Coronary artery (tissue), 2 donors: ENCODE data around the gene PACS1.
"Not testable (repeated sequence)": the region's sequence is repeated elsewhere in the genome, so short reads cannot be mapped to it uniquely, and the experiment has no call there.

Source experiments
- DNase-seq: peaks from one replicate; pipeline ENCODE4 v3.0.0-alpha.2; 2017; ENCODE audit warnings: low spot score
- H3K27ac ChIP-seq, 2 donors: fragments of 200-600 bp; sonication (generic); one replicate each; pipeline ENCODE4 v1.5.1; 2016 to 2019
- H3K4me3 ChIP-seq: fragments of 200-600 bp; sonication (generic); 2 replicates; pipeline ENCODE4 v1.5.1; 2016; ENCODE audit warnings: mild to moderate bottlenecking, moderate library complexity
- TF ChIP-seq, protein P1 (sequence below): fragments of 200-600 bp; sonication (generic); IDR thresholded peaks from one replicate; pipeline ENCODE4 v1.5.1; 2019; ENCODE audit warnings: antibody characterized with exemption

Gene PACS1

DNA sequence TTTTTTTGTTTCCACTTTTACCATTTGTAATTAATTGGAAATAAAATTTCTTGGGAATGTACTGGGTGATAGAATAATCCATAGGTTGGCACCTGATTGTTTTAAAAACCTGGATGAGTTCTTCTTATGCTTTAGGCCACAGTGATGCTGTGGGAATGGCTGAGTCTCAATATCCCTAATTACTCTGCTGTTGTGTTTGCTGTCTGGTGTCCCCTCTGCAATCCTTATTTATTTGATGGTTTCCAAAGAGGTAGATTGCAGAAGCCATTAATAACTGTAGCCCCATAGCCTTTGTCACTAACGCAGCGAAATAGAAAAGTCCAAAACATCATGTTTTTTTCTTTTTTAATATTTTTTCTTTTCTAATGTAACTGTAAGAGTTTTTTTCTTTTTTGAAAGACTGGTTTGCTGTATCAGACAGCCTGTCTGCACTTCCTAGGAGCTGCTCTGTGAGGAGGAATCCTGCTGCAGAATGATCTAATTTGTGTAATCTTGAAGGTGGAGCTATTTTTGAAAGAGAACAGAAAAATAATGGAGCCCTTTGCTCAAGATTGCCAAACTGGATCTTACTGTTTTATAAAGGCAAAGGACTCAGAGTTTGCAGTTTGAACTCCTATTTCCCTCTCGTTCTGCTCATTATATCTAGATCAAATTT is 14.9 kb downstream of the PACS1 start:
- no peak for DNase-seq
- TF ChIP-seq, protein P1, sequence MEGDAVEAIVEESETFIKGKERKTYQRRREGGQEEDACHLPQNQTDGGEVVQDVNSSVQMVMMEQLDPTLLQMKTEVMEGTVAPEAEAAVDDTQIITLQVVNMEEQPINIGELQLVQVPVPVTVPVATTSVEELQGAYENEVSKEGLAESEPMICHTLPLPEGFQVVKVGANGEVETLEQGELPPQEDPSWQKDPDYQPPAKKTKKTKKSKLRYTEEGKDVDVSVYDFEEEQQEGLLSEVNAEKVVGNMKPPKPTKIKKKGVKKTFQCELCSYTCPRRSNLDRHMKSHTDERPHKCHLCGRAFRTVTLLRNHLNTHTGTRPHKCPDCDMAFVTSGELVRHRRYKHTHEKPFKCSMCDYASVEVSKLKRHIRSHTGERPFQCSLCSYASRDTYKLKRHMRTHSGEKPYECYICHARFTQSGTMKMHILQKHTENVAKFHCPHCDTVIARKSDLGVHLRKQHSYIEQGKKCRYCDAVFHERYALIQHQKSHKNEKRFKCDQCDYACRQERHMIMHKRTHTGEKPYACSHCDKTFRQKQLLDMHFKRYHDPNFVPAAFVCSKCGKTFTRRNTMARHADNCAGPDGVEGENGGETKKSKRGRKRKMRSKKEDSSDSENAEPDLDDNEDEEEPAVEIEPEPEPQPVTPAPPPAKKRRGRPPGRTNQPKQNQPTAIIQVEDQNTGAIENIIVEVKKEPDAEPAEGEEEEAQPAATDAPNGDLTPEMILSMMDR = no peak
- Histone ChIP-seq H3K4me3 (no peak overlapping the region), H3K27ac (no peak overlapping the region)

DNA sequence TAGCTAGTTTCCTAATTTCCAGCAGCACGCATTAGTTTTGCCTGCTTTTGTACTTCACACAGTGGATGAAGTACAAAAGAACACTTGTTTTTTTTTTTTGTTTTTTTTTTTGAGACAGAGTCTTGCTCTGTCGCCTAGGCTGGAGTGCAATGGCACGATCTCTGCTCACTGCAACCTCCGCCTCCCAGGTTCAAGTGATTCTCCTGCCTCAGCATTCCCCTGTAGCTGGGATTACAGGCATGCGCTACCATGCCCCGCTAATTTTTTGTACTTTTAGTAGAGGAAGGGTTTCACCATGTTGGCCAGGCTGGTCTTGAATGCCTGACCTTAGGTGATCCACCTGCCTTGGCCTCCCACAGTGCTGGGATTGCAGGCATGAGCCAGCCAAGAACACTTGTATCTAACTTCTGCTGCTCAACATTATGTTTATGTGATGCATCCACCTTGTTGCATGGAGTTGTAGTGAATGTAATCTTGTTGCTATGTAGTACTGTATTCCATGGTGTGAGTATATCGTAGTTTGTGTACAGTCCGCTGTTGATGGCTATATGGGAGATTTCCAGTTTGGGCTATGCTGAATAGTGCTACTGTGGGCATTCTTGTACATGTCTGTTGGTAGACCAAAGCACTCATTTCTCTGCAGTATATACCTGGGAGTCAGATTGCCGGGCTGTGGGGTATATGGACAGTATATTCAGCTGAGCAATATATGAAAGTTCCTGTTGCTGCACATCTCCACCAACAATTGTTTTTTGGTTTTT is 17.3 kb downstream of the PACS1 start:
- H3K4me3 ChIP-seq = no peak overlapping the region
- no peak overlapping the region for H3K27ac ChIP-seq
- TF ChIP-seq, protein P1 = no peak
- no peak for DNase-seq

DNA sequence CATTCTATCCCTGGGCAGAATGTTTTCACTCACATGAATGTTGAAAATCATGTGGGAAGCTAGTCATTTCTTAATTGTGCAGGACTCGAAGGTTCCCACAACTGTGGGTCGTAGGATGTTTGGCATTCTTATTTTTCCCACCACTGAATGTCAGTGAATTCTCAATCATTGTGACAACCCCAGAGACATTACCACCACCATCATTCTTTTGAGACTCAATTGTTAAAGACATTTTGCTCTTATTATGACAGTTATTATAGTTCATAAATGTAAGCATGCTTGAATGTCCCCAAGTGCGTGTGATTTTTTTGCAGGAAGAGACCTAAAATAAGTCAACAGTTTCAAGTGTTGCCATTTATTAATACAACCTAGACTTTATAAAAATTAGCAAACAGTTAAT is 19.0 kb downstream of the PACS1 start:
- TF ChIP-seq, protein P1 = no peak
- DNase-seq = no peak
- Histone ChIP-seq H3K4me3 (no peak overlapping the region), H3K27ac (no peak overlapping the region)

DNA sequence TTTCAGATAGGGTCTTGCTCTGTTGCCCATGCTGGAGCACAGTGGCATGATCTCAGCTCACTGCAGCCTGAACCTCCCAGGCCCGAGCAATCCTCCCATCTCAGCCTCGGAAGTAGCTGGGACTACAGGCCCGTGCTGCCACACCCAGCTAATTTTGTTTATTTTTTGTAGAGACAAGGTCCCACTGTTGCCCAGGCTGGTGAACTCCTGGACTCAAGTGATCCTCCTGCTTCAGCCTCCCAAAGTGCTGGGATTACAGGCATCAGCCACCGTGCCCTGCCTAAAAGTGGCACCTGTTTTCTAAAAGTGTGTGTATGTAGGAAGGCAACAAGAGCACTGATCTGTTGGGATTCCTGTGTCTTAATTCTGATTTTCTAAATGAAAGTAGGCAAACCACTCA is 20.2 kb downstream of the PACS1 start:
- H3K4me3 ChIP-seq = no peak overlapping the region
- DNase-seq = no peak
- TF ChIP-seq, protein P1 = no peak
- no peak overlapping the region for H3K27ac ChIP-seq

DNA sequence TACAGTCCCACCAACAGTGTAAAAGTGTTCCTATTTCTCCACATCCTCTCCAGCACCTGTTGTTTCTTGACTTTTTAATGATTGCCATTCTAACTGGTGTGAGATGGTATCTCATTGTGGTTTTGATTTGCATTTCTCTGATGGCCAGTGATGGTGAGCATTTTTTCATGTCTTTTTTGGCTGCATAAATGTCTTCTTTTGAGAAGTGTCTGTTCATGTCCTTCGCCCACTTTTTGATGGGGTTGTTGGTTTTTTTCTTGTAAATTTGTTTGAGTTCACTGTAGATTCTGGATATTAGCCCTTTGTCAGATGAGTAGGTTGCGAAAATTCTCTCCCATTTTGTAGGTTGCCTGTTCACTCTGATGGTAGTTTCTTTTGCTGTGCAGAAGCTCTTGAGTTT is 22.1 kb downstream of the PACS1 start:
- not testable (repeated sequence) for DNase-seq, H3K27ac ChIP-seq, H3K4me3 ChIP-seq

DNA sequence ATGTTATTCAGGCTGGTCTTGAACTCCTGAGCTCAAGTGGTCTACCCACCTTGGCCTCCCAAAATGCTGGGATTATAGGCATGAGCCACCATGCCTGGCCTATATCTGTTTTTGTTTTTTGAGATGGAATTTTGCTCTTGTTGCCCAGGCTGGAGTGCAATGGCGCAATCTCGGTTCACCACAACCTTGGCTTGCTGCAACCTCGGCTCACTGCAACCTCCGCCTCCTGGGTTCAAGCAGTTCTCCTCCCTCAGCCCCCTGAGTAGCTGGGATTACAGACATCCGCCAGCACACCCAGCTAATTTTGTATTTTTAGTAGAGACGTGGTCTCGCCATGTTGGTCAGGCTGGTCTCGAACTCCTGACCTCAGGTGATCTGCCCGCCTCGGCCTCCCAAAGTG is 29.7 kb downstream of the PACS1 start:
- DNase-seq, H3K4me3 ChIP-seq, H3K27ac ChIP-seq: not testable (repeated sequence)

DNA sequence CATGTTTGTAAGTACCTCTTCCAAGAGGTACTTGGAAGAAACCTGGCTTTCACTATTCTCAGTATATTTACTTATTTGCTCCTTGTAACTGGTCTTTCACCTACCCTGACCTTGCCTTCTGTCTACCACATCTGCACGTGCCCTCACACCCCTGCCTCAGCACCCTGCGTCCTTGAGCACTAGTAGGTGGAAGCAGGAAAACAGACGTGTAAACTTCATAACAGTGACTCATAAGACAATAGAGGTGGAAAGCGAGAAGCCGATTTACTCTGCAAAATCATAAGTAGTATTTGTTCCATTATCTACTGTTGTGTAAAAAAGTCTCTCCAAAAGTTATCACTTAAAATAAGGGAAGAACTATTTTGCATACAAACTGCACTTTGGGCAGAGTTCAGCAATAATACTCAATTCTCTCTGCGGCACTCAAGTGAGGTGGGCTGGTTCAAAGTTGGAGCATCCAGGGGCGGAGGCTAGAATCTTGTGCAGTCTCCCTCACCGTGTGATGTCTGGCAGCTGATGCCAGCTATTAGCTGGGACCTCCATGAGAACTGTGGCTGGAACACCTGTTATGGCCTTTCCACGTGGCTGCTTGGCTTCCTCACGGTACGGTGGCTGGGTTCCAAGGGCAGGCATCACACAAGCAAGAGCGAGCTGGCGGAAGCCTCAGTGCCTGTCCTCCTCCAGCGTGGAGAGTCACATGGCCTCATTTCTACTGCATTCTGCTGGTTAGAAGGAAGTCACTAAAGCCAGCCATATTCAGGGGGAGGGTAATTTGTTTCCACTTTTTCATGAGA is 30.4 kb downstream of the PACS1 start:
- no peak overlapping the region for H3K4me3 ChIP-seq
- no peak for DNase-seq
- TF ChIP-seq, protein P1 = no peak
- H3K27ac ChIP-seq = no peak overlapping the region
